CD8-positive, alpha-beta memory T cell (primary cell): ENCODE measurements around the gene RTCA. TPM values are rescaled to one million over a fixed set of nuclear protein-coding genes. Genes with fewer than 3 reads are reported as not detected.
A peak's percentile ranks its signal among the peaks of the same experiment; 100 is the strongest.

Experiments
- CTCF ChIA-PET: fragments of 350-600 bp; sonication (Branson Sonifier 250); formaldehyde crosslinking; loops from one replicate; lab custom pipeline; 2021; ENCODE audit warnings: antibody characterized with exemption; lab: Charles Lee
- POLR2A ChIA-PET: fragments of 350-600 bp; sonication (Branson Sonifier 250); formaldehyde crosslinking; loops from one replicate; lab custom pipeline; 2021; ENCODE audit warnings: antibody characterized with exemption; lab: Charles Lee
- DNase-seq, 5 donors: peaks; one replicate each; pipeline versions ENCODE4 v3.0.0 to v3.0.0-alpha.2; 2020 to 2022; ENCODE audit warnings: mixed read lengths in 1 of 5
- H3K27ac ChIP-seq: one replicate; pipeline ENCODE4 v1.7.0; 2013; ENCODE audit warnings: low read depth, mild to moderate bottlenecking, low read length, moderate library complexity
- H3K27me3 ChIP-seq: 2 replicates; pipeline ENCODE4 v1.7.0; 2013; ENCODE audit warnings: low read length, mild to moderate bottlenecking; ENCODE audit not compliant: insufficient read depth, poor library complexity, severe bottlenecking
- H3K36me3 ChIP-seq: 2 replicates; pipeline ENCODE4 v1.7.0; 2013; ENCODE audit warnings: mild to moderate bottlenecking, low read length, moderate library complexity; ENCODE audit not compliant: insufficient read depth
- H3K4me1 ChIP-seq: 2 replicates; pipeline ENCODE4 v1.7.0; 2013; ENCODE audit warnings: mild to moderate bottlenecking, low read length, moderate library complexity; ENCODE audit not compliant: insufficient read depth
- H3K4me3 ChIP-seq: 2 replicates; pipeline ENCODE4 v1.7.0; 2013; ENCODE audit warnings: mild to moderate bottlenecking, low read length
- H3K9me3 ChIP-seq: 2 replicates; pipeline ENCODE4 v1.7.0; 2013; ENCODE audit warnings: mild to moderate bottlenecking, low read length
- H3K27ac Mint-ChIP-seq, 8 donors: one replicate each; pipeline ENCODE4 v1.8.0; 2020 to 2021; ENCODE audit warnings: mixed read lengths in 8 of 8, mild to moderate bottlenecking in 6 of 8, inconsistent platforms in 3 of 8, moderate library complexity in 3 of 8
- H3K27me3 Mint-ChIP-seq, 2 donors: one replicate each; pipeline ENCODE4 v1.8.0; 2020 to 2021; ENCODE audit warnings: mixed read lengths in 2 of 2, mild to moderate bottlenecking in 1 of 2, moderate library complexity in 1 of 2
- H3K36me3 Mint-ChIP-seq, 3 donors: one replicate each; pipeline ENCODE4 v1.8.0; 2020 to 2021; ENCODE audit warnings: mixed read lengths in 3 of 3, inconsistent platforms in 1 of 3, mild to moderate bottlenecking in 1 of 3
- H3K4me1 Mint-ChIP-seq, 3 donors: one replicate each; pipeline ENCODE4 v1.8.0; 2020 to 2021; ENCODE audit warnings: mixed read lengths in 3 of 3, inconsistent platforms in 1 of 3, mild to moderate bottlenecking in 1 of 3
- H3K4me3 Mint-ChIP-seq, 7 donors: one replicate each; pipeline ENCODE4 v1.8.0; 2020 to 2021; ENCODE audit warnings: mixed read lengths in 7 of 7, mild to moderate bottlenecking in 6 of 7, moderate library complexity in 4 of 7, inconsistent platforms in 2 of 7
- H3K9me3 Mint-ChIP-seq, 5 donors: one replicate each; pipeline ENCODE4 v1.8.0; 2020 to 2022; ENCODE audit warnings: mixed read lengths in 5 of 5, mild to moderate bottlenecking in 3 of 5, moderate library complexity in 2 of 5, inconsistent platforms in 1 of 5
- polyA plus RNA-seq: library from polyadenylated mRNA; unstranded; fragments of 300-500 nt; fragmentation: Illumina TruSeq; gene quantifications from one replicate; pipeline ENCODE4 v1.2.3, GENCODE V29; 2021
- total RNA-seq, 2 experiments: library from RNA; stranded (reverse); gene quantifications; one replicate each; pipeline ENCODE4 v1.2.3, GENCODE V29; 2021

Gene RTCA
- total and polyA plus RNA-seq, 3 experiments from 2014 or later, result 25.2 to 68.3 (median 64.5) TPM

DNA sequence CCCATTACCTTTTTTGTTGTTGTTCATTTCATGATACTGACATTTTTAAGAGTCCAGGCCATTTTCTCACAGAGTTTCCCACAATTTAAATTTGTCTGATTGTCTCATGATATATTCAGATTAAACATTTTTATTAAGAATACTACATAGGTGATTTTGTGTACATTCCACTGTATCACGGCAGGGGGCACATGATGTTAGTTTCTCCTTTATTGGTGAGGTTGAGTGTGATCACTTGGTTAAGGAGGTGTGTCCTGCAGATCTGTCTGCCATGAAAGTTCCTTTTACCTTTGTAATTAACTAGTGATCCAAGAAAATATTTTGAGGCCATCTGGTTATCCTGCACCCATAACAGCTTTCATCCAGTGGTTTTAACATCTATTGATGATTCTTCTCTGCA is 11.8 kb downstream of the RTCA start:
- Histone ChIP-seq H3K27ac (no peak overlapping the region), H3K4me1 (no peaks in the 10 kb centered on the region), H3K36me3 (peaks cover 70% of the 10 kb centered on the region), H3K27me3 (no peaks in the 10 kb centered on the region), H3K4me3 (no peak overlapping the region), H3K9me3 (no peaks in the 10 kb centered on the region)
- Mint-ChIP-seq H3K4me1 (peaks cover 30 to 62% (median 59%) of the 10 kb centered on the region in 3 donors), H3K36me3 (peaks cover 7 to 89% (median 25%) of the 10 kb centered on the region in 3 donors), H3K4me3 (no peak overlapping the region), H3K27me3 (no peaks in the 10 kb centered on the region), H3K27ac (peak overlapping the region in 5 of 8 donors; percentile 2 to 66 (median 27)), H3K9me3 (no peaks in the 10 kb centered on the region)
- peak in 2 of 5 donors; percentile 16 to 21 for DNase-seq
- ChIA-PET CTCF (interaction anchor here (0.8 to 1.3 kb wide), 2 partner anchors 114 to 181 kb away, joined by 3 to 5 read pairs; no protein-coding TSS in a partner anchor), POLR2A (no interaction called here)

DNA sequence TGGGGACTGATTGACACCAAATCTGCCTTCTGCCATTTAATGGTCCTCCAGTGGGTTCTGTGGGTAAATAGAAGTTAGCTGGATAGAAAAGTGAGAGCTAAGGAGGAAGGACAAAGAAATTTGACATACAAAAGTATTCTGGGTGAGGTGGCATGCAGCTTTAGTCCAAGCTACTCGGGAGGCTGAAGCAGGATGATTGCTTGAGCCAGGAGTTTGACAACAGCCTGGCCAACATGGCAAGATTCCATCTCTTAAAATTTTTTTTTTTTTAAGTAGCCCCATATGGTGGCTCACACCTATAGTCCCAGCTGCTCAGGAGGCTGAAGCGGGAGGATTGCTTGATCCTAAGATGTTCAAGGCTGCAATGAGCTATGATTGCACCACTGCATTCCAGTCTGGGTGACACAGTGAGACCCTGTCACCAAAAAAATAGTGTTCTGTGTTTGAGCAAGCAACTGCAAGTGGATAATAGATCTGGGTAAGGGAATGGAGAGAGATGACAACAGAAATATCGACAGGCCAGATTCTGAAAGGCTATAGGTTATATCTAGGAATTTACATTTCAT is 13.4 kb downstream of the RTCA start:
- Histone ChIP-seq H3K27ac (no peak overlapping the region), H3K36me3 (peaks cover 57% of the 10 kb centered on the region), H3K4me3 (no peak overlapping the region), H3K27me3 (no peaks in the 10 kb centered on the region), H3K9me3 (no peaks in the 10 kb centered on the region), H3K4me1 (no peaks in the 10 kb centered on the region)
- CTCF ChIA-PET, result interaction anchor here (1.3 kb wide), 1 partner anchor 180 kb away, joined by 5 read pairs; no protein-coding TSS in a partner anchor
- peak overlapping the region in 7 of 8 donors; percentile 12 to 64 (median 51) for H3K27ac Mint-ChIP-seq
- no peak for DNase-seq
- no peaks in the 10 kb centered on the region for H3K9me3 Mint-ChIP-seq
- no peak overlapping the region for H3K4me3 Mint-ChIP-seq
- POLR2A ChIA-PET, result no interaction called here
- H3K36me3 Mint-ChIP-seq, result peaks cover 3 to 83% (median 23%) of the 10 kb centered on the region in 3 donors
- peaks cover 24 to 49% (median 47%) of the 10 kb centered on the region in 3 donors for H3K4me1 Mint-ChIP-seq
- H3K27me3 Mint-ChIP-seq, result no peaks in the 10 kb centered on the region

DNA sequence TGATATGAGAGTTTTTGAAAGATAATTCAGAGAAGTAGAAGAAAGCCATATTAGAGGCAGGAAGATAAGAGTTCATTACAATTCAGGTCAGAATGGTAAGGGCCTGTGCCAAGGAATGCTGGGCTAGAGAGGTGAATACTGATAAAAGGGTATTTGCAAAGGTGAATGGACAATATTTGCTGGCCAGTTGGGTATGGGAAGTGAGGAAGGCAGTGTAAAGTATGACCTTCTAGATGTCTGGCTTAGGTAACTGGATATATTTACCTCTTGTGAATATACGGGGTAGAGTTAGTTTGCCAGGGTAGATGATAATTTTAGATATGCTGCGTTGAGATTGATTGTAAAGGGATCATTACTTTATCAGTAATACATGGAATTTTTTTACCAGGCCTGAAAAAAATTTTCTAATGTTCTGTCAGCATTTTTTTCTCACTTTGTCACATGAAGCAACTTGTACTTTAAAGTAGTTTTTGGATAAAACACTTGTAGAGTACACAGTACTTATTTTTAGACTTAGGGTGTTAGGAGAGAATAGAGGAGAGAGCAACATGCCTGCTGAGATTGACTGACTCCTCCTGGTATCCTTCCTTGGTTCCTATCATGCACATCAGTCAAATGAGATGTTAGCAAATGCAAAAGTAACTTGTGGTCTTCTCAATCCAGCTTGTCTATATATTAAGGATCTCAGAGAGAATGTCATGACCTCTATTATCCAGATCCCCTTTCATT is 14.1 kb downstream of the RTCA start:
- Mint-ChIP-seq H3K4me1 (peaks cover 22 to 43% (median 42%) of the 10 kb centered on the region in 3 donors), H3K27ac (peak overlapping the region in 7 of 8 donors; percentile 4 to 51 (median 25)), H3K27me3 (no peaks in the 10 kb centered on the region), H3K9me3 (no peaks in the 10 kb centered on the region), H3K4me3 (no peak overlapping the region), H3K36me3 (peaks cover 5 to 84% (median 20%) of the 10 kb centered on the region in 3 donors)
- Histone ChIP-seq H3K9me3 (no peaks in the 10 kb centered on the region), H3K4me3 (no peak overlapping the region), H3K27me3 (no peaks in the 10 kb centered on the region), H3K27ac (no peak overlapping the region), H3K4me1 (no peaks in the 10 kb centered on the region), H3K36me3 (peaks cover 58% of the 10 kb centered on the region)
- CTCF ChIA-PET, result no interaction called here
- POLR2A ChIA-PET, result interaction anchor here (0.6 kb wide), 1 partner anchor 177 kb away, joined by 3 read pairs; no protein-coding TSS in a partner anchor
- no peak for DNase-seq

DNA sequence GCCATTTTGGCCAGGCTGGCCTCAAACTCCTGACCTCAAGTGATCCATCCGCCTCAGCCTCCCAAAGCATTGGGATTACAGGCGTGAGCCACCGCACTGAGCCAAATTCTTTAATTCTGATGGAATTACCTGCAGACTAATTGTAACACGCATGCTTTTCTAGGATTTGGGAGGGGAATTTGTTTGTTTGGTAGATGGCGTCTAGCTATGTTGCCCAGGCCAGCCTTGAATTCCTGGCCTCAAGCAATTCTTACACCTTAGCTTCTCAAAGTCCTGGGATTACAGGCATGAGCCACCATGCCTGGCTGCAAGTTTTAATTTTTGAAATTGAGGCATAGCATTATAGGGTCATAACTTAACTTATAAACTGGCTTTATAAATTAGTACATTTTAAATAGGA is 18.6 kb downstream of the RTCA start:
- H3K4me3 Mint-ChIP-seq, result no peak overlapping the region
- no peaks in the 10 kb centered on the region for H3K9me3 Mint-ChIP-seq
- H3K27ac Mint-ChIP-seq, result peak overlapping the region in 1 of 8 donors; percentile 83
- H3K27me3 Mint-ChIP-seq, result no peaks in the 10 kb centered on the region
- no peak for DNase-seq
- peaks cover 7 to 18% (median 15%) of the 10 kb centered on the region in 3 donors for H3K4me1 Mint-ChIP-seq
- Histone ChIP-seq H3K4me1 (no peaks in the 10 kb centered on the region), H3K4me3 (no peak overlapping the region), H3K9me3 (no peaks in the 10 kb centered on the region), H3K36me3 (peaks cover 47% of the 10 kb centered on the region), H3K27me3 (no peaks in the 10 kb centered on the region), H3K27ac (no peak overlapping the region)
- CTCF ChIA-PET, result interaction anchor here (0.7 kb wide), 1 partner anchor 163 kb away, joined by 3 read pairs; no protein-coding TSS in a partner anchor
- POLR2A ChIA-PET, result no interaction called here
- peaks cover 11 to 81% (median 15%) of the 10 kb centered on the region in 3 donors for H3K36me3 Mint-ChIP-seq

DNA sequence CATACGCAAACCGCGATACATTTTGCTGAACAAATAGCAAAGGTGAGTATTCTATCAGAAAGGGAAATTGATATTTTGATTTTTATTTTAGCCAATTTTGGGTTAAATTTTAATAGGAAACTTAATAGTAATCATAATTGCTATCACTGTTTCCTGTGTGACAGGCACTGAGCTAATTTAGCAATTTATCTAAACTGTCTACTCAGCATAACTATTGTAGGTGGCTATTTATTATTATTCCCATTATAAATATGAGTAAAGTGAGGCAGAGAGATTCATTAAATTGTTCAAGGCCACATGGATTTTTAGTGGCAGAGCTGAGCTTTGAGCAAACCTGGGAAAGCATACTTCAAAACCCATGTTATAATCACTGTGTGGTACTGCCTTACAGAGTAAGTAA is 21.1 kb downstream of the RTCA start:
- Histone ChIP-seq H3K27me3 (no peaks in the 10 kb centered on the region), H3K27ac (no peak overlapping the region), H3K36me3 (peaks cover 43% of the 10 kb centered on the region), H3K4me3 (no peak overlapping the region), H3K9me3 (no peaks in the 10 kb centered on the region), H3K4me1 (no peaks in the 10 kb centered on the region)
- peaks cover 0 to 3% (median 0%) of the 10 kb centered on the region in 3 donors for H3K4me1 Mint-ChIP-seq
- no peak overlapping the region for H3K4me3 Mint-ChIP-seq
- ChIA-PET POLR2A (interaction anchor here (0.6 kb wide), 1 partner anchor 65 kb away, joined by 3 read pairs; no protein-coding TSS in a partner anchor), CTCF (interaction anchor here (1.3 kb wide), 1 partner anchor 21 kb away, joined by 4 read pairs; the partner anchor contains the start of gene RTCA)
- H3K36me3 Mint-ChIP-seq, result peaks cover 11 to 81% (median 11%) of the 10 kb centered on the region in 3 donors
- no peak for DNase-seq
- H3K27ac Mint-ChIP-seq, result peak overlapping the region in 1 of 8 donors; percentile 12
- H3K9me3 Mint-ChIP-seq, result no peaks in the 10 kb centered on the region
- H3K27me3 Mint-ChIP-seq, result no peaks in the 10 kb centered on the region

DNA sequence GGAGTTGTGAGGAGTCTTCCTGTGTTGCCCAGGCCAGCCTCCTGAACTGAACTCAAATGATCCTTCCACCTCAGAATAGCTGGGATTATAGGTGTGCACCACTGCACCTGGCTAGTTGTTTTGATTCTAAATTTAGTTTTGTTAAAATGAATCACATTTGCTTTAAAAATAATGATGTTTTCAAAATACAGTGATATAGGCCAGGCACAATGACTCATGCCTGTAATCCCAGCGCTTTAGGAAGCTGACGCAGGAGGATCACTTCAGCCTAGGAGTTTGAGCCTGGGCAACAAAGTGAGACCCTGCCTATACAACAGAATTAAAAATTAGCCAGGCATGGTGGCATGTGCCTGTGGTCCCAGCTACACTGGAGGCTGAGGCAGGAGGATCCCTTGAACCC is 24.3 kb downstream of the RTCA start:
- Histone ChIP-seq H3K9me3 (no peaks in the 10 kb centered on the region), H3K27ac (no peak overlapping the region), H3K27me3 (no peaks in the 10 kb centered on the region), H3K36me3 (peaks cover 28% of the 10 kb centered on the region), H3K4me1 (no peaks in the 10 kb centered on the region), H3K4me3 (no peak overlapping the region)
- Mint-ChIP-seq H3K36me3 (peaks cover 8 to 74% (median 14%) of the 10 kb centered on the region in 3 donors), H3K27me3 (no peaks in the 10 kb centered on the region), H3K4me1 (peaks cover 0 to 4% (median 3%) of the 10 kb centered on the region in 3 donors), H3K27ac (peak overlapping the region in 1 of 8 donors; percentile 54), H3K9me3 (no peaks in the 10 kb centered on the region), H3K4me3 (no peak overlapping the region)
- ChIA-PET POLR2A (no interaction called here), CTCF (interaction anchor here (1.7 kb wide), 1 partner anchor 169 kb away, joined by 6 read pairs; no protein-coding TSS in a partner anchor)
- DNase-seq, result no peak

DNA sequence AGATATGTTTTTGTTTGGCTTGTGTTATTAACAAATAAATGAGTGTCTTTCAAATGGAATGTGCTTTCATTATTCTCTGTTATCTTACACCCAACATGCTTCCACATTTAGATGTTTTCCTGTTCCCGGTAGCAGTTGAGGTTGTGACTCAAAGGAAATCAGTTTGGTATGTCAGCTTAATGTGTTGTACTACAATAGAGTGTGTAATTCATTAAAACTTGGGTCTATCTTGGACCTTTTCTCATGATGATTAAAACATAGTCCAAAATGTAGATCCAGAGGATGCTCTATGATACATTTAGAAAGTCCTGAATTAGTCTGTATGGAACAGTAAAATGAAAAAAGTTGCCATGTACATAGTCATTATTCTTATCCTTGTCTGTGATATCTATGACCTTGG is 26.7 kb downstream of the RTCA start:
- H3K4me1 ChIP-seq, result no peaks in the 10 kb centered on the region

More for the DNA sequence above, 26.7 kb downstream of the RTCA start:
- H3K4me3 ChIP-seq, result no peak overlapping the region
- no peaks in the 10 kb centered on the region for H3K9me3 ChIP-seq
- no peaks in the 10 kb centered on the region for H3K27me3 ChIP-seq
- POLR2A ChIA-PET, result no interaction called here
- CTCF ChIA-PET, result no interaction called here
- H3K36me3 ChIP-seq, result peaks cover 13% of the 10 kb centered on the region
- no peak overlapping the region for H3K27ac ChIP-seq
- DNase-seq, result no peak
- peaks cover 0 to 4% (median 0%) of the 10 kb centered on the region in 3 donors for H3K4me1 Mint-ChIP-seq
- peak overlapping the region in 5 of 8 donors; percentile 19 to 87 (median 45) for H3K27ac Mint-ChIP-seq
- H3K9me3 Mint-ChIP-seq, result no peaks in the 10 kb centered on the region
- H3K4me3 Mint-ChIP-seq, result no peak overlapping the region
- no peaks in the 10 kb centered on the region for H3K27me3 Mint-ChIP-seq
- peaks cover 4 to 58% (median 10%) of the 10 kb centered on the region in 3 donors for H3K36me3 Mint-ChIP-seq
